Uterine smooth muscle cell (primary cell): ENCODE results near the gene MUC5AC. TPM values are rescaled to one million over a fixed set of nuclear protein-coding genes. Genes with fewer than 3 reads are reported as not detected.

Source experiments
- total RNA-seq: library from RNA; depleted of rRNA; stranded (reverse); fragments of >200 nt; gene quantifications from 2 replicates; pipeline ENCODE4 v1.2.3, GENCODE V29; 2014

The MUC5AC gene
- under 0.01 TPM in 1 of 2 replicates, not detected in the other for total RNA-seq

GRCh38 chr11:1157645-1158591 is at the start of gene MUC5AC:
TSS of gene MUC5AC (plus strand) at chr11:1157953. CDS start at chr11:1158000, 47 bp downstream.

GRCh38 chr11:1222491-1223345 is 65.0 kb downstream of the MUC5AC start, which contains the start of gene MUC5B:
TSS of gene MUC5B (plus strand) at chr11:1223066. CDS start at chr11:1223124, 58 bp downstream.

Other genes starting within 250 kb of the MUC5AC start
- 44.0 and 67.4 TPM in 2 replicates for gene CHID1, start 247.1 kb upstream of the MUC5AC start, total RNA-seq
- gene AP2A2, start 232.1 kb upstream of the MUC5AC start, total RNA-seq: 32.4 and 39.2 TPM in 2 replicates
- gene MUC6, start 121.2 kb upstream of the MUC5AC start, total RNA-seq: not detected in 2 replicates
- gene MUC2, start 83.1 kb upstream of the MUC5AC start, total RNA-seq: under 0.01 TPM in 1 of 2 replicates, not detected in the other
- not detected in 2 replicates for gene MUC5B, start 65.1 kb downstream of the MUC5AC start, total RNA-seq
- 26.8 and 28.4 TPM in 2 replicates for gene TOLLIP, start 151.7 kb downstream of the MUC5AC start, total RNA-seq
- 0.50 TPM in 1 of 2 replicates, not detected in the other for gene BRSK2, start 232.0 kb downstream of the MUC5AC start, total RNA-seq